ENCODE results near the gene CSRNP3. TPM values are rescaled to one million over a fixed set of nuclear protein-coding genes. Genes with fewer than 3 reads are reported as not detected.

Gene CSRNP3
- total and polyA plus RNA-seq, 4 donors = 0.18 to 2.2 (median 2.0) TPM

DNA sequence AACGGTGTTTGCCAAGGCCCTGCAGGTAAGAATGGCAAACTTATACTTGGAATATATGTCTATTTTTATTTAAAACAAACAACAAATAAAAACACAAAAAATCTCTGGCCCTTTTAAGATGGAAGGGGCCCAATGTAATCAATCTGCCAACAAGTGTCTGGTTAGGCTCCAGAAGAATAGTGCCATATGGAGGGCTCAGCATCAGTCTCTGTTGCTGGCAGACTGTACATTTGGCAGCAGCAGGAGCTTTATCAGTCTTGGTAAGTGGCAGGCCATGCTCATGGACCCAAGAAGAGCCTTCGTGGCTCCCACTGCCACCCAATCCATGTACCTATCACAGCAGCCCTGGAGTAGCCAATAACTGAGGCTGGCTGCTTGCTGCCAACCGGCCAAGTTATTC is 223.4 kb downstream of the CSRNP3 start:
- H3K9me3 ChIP-seq (ENCODE audit: control insufficient read depth in 4 of 4, low read length in 3 of 4) = no peaks in the 10 kb centered on the region
- no peak for TF ChIP-seq HNF4G (IDR thresholded peaks at IDR 0.05)
- no peak for TF ChIP-seq EGR1 (IDR thresholded peaks at IDR 0.05; ENCODE audit: low read depth in 2 of 2)
- TF ChIP-seq, protein P1, sequence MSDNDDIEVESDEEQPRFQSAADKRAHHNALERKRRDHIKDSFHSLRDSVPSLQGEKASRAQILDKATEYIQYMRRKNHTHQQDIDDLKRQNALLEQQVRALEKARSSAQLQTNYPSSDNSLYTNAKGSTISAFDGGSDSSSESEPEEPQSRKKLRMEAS (IDR thresholded peaks at IDR 0.05) = no peak
- no peak for TF ChIP-seq FOXA2 (IDR thresholded peaks at IDR 0.05)
- TF ChIP-seq GABPA (IDR thresholded peaks at IDR 0.05 in 1 of 2, conservative IDR thresholded peaks at IDR 0.05 in 1 of 2) = no peak
- no peak for TF ChIP-seq TAF1 (conservative IDR thresholded peaks at IDR 0.05)
- TF ChIP-seq NR2F2 (IDR thresholded peaks at IDR 0.05) = no peak
- H3K27ac ChIP-seq (ENCODE audit: low read depth in 1 of 2, low read length in 2 of 2) = no peak overlapping the region
- no peak overlapping the region for H3K9ac ChIP-seq (ENCODE audit: low read depth in 1 of 2, low read length in 2 of 2)
- H3K4me1 ChIP-seq (ENCODE audit: control insufficient read depth in 4 of 4, insufficient read depth in 4 of 4, low read length in 3 of 4) = no peaks in the 10 kb centered on the region
- no peaks in the 10 kb centered on the region for H3K36me3 ChIP-seq (ENCODE audit: control insufficient read depth in 4 of 4, insufficient read depth in 3 of 4, low read depth in 1 of 4, low read length in 3 of 4)
- no peaks in the 10 kb centered on the region for H3K27me3 ChIP-seq (ENCODE audit: control insufficient read depth in 4 of 4, insufficient read depth in 4 of 4, low read length in 3 of 4)
- DNase-seq (ENCODE audit: low spot score) = no peak
- no peak overlapping the region for H3K4me3 ChIP-seq (ENCODE audit: low read depth in 1 of 3, low read length in 3 of 3)
- 92% methylated on average over 3 of the region's 3 CpGs for WGBS

DNA sequence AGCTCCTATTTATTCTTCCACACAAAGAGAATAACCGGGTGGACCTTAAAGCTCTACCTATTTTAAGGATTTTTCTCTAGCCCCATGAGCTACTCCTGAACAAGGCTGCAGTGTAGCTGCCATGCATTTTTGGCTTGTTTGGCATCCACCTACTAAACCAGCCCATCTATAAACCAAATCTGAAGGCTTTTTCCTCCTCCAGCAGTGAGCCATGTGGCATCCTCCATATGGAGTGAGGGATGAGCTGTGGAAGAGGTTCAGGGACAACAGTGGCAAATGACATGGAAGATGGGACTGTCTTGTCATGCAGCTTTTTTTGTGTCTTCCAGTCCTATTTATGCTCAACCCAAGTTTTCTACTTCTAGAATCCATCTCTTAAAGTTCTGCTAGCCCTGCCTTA is 224.3 kb downstream of the CSRNP3 start:
- 97% methylated on average over 1 of the region's 1 CpG for WGBS
- H3K9me3 ChIP-seq (ENCODE audit: control insufficient read depth in 4 of 4, low read length in 3 of 4) = no peaks in the 10 kb centered on the region
- no peak overlapping the region for H3K27ac ChIP-seq (ENCODE audit: low read depth in 1 of 2, low read length in 2 of 2)
- H3K9ac ChIP-seq (ENCODE audit: low read depth in 1 of 2, low read length in 2 of 2) = no peak overlapping the region
- DNase-seq (ENCODE audit: low spot score) = no peak
- no peaks in the 10 kb centered on the region for H3K4me1 ChIP-seq (ENCODE audit: control insufficient read depth in 4 of 4, insufficient read depth in 4 of 4, low read length in 3 of 4)
- H3K36me3 ChIP-seq (ENCODE audit: control insufficient read depth in 4 of 4, insufficient read depth in 3 of 4, low read depth in 1 of 4, low read length in 3 of 4) = no peaks in the 10 kb centered on the region
- no peaks in the 10 kb centered on the region for H3K27me3 ChIP-seq (ENCODE audit: control insufficient read depth in 4 of 4, insufficient read depth in 4 of 4, low read length in 3 of 4)
- H3K4me3 ChIP-seq (ENCODE audit: low read depth in 1 of 3, low read length in 3 of 3) = no peak overlapping the region
- TF ChIP-seq, protein P2, sequence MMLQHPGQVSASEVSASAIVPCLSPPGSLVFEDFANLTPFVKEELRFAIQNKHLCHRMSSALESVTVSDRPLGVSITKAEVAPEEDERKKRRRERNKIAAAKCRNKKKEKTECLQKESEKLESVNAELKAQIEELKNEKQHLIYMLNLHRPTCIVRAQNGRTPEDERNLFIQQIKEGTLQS (IDR thresholded peaks at IDR 0.05) = no peak
- no peak for TF ChIP-seq HNF4G (IDR thresholded peaks at IDR 0.05)
- no peak for TF ChIP-seq HNF4A (conservative IDR thresholded peaks at IDR 0.05)
- no peak for TF ChIP-seq GABPA (IDR thresholded peaks at IDR 0.05 in 1 of 2, conservative IDR thresholded peaks at IDR 0.05 in 1 of 2)
- TF ChIP-seq EGR1 (IDR thresholded peaks at IDR 0.05; ENCODE audit: low read depth in 2 of 2) = no peak
- no peak for TF ChIP-seq RAD21 (IDR thresholded peaks at IDR 0.05)
- TF ChIP-seq, protein P3, sequence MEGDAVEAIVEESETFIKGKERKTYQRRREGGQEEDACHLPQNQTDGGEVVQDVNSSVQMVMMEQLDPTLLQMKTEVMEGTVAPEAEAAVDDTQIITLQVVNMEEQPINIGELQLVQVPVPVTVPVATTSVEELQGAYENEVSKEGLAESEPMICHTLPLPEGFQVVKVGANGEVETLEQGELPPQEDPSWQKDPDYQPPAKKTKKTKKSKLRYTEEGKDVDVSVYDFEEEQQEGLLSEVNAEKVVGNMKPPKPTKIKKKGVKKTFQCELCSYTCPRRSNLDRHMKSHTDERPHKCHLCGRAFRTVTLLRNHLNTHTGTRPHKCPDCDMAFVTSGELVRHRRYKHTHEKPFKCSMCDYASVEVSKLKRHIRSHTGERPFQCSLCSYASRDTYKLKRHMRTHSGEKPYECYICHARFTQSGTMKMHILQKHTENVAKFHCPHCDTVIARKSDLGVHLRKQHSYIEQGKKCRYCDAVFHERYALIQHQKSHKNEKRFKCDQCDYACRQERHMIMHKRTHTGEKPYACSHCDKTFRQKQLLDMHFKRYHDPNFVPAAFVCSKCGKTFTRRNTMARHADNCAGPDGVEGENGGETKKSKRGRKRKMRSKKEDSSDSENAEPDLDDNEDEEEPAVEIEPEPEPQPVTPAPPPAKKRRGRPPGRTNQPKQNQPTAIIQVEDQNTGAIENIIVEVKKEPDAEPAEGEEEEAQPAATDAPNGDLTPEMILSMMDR (IDR thresholded peaks at IDR 0.05; ENCODE audit: low read depth, low read length, missing input control) = no peak
- no peak for TF ChIP-seq SP1 (IDR thresholded peaks at IDR 0.05)
- no peak for TF ChIP-seq TAF1 (conservative IDR thresholded peaks at IDR 0.05)
- TF ChIP-seq YY1 (IDR thresholded peaks at IDR 0.05) = no peak
- TF ChIP-seq FOXA2 (IDR thresholded peaks at IDR 0.05) = no peak
- no peak for TF ChIP-seq NR2F2 (IDR thresholded peaks at IDR 0.05)
- no peak for TF ChIP-seq FOXA1 (IDR thresholded peaks at IDR 0.05)
- TF ChIP-seq, protein P4, sequence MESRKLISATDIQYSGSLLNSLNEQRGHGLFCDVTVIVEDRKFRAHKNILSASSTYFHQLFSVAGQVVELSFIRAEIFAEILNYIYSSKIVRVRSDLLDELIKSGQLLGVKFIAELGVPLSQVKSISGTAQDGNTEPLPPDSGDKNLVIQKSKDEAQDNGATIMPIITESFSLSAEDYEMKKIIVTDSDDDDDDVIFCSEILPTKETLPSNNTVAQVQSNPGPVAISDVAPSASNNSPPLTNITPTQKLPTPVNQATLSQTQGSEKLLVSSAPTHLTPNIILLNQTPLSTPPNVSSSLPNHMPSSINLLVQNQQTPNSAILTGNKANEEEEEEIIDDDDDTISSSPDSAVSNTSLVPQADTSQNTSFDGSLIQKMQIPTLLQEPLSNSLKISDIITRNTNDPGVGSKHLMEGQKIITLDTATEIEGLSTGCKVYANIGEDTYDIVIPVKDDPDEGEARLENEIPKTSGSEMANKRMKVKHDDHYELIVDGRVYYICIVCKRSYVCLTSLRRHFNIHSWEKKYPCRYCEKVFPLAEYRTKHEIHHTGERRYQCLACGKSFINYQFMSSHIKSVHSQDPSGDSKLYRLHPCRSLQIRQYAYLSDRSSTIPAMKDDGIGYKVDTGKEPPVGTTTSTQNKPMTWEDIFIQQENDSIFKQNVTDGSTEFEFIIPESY (IDR thresholded peaks at IDR 0.05) = no peak
- no peak for TF ChIP-seq JUND (IDR thresholded peaks at IDR 0.05)
- TF ChIP-seq, protein P5, sequence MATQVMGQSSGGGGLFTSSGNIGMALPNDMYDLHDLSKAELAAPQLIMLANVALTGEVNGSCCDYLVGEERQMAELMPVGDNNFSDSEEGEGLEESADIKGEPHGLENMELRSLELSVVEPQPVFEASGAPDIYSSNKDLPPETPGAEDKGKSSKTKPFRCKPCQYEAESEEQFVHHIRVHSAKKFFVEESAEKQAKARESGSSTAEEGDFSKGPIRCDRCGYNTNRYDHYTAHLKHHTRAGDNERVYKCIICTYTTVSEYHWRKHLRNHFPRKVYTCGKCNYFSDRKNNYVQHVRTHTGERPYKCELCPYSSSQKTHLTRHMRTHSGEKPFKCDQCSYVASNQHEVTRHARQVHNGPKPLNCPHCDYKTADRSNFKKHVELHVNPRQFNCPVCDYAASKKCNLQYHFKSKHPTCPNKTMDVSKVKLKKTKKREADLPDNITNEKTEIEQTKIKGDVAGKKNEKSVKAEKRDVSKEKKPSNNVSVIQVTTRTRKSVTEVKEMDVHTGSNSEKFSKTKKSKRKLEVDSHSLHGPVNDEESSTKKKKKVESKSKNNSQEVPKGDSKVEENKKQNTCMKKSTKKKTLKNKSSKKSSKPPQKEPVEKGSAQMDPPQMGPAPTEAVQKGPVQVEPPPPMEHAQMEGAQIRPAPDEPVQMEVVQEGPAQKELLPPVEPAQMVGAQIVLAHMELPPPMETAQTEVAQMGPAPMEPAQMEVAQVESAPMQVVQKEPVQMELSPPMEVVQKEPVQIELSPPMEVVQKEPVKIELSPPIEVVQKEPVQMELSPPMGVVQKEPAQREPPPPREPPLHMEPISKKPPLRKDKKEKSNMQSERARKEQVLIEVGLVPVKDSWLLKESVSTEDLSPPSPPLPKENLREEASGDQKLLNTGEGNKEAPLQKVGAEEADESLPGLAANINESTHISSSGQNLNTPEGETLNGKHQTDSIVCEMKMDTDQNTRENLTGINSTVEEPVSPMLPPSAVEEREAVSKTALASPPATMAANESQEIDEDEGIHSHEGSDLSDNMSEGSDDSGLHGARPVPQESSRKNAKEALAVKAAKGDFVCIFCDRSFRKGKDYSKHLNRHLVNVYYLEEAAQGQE (IDR thresholded peaks at IDR 0.05) = no peak
- TF ChIP-seq, protein P1 (IDR thresholded peaks at IDR 0.05) = no peak
- no peak for TF ChIP-seq RXRA (IDR thresholded peaks at IDR 0.05)

Data from liver (tissue), 9 donors.